T-cell (primary cell): Measurements from ENCODE around the gene AP1S3. TPM values are rescaled to one million over a fixed set of nuclear protein-coding genes. Genes with fewer than 3 reads are reported as not detected.

Experiments
- ATAC-seq, 4 experiments: fragments of 200-7000 bp in 3 of 4; fragments of 150-1000 bp in 1 of 4; cut with Tn5 transposase; replicated peaks in 1 of 4; 1 replicate in 3 of 4; 2 replicates in 1 of 4; pipeline ENCODE4 v1.10.0; 2021; ENCODE audit warnings: moderate library complexity in 3 of 4, mild to moderate bottlenecking in 2 of 4, moderate number of reproducible peaks in 1 of 4
- CTCF ChIA-PET, 2 donors: fragments of 300-600 bp; sonication (Branson Sonifier 250); formaldehyde crosslinking; loops; one replicate each; lab custom pipeline; 2022; ENCODE audit warnings: antibody characterized with exemption in 2 of 2; lab: Charles Lee
- POLR2A ChIA-PET, 2 donors: fragments of 300-600 bp; sonication (Branson Sonifier 250); formaldehyde crosslinking; loops; one replicate each; lab custom pipeline; 2022; ENCODE audit warnings: antibody characterized with exemption in 2 of 2; lab: Charles Lee
- DNase-seq, 35 experiments: peaks; one replicate each; pipeline versions ENCODE4 v3.0.0 to v3.0.0-alpha.2; 2013 to 2023
- H3K27ac ChIP-seq: one replicate; pipeline ENCODE4 v1.5.1; 2013; ENCODE audit warnings: low read length
- H3K27me3 ChIP-seq, 2 experiments: replicated peaks in 1 of 2; 1 replicate in 1 of 2; 2 replicates in 1 of 2; pipeline versions ENCODE4 v1.6.1 to v1.7.0; 2013; ENCODE audit warnings: low read length in 1 of 2, mixed read lengths in 1 of 2; ENCODE audit not compliant: control insufficient read depth in 2 of 2, insufficient read depth in 2 of 2; ENCODE audit errors: extremely low read depth in 1 of 2
- H3K36me3 ChIP-seq, 2 donors: 1 replicate in 1 of 2; 2 replicates in 1 of 2; pipeline versions ENCODE4 v1.6.1 to v1.7.0; 2013; ENCODE audit warnings: low read length in 1 of 2; ENCODE audit not compliant: control insufficient read depth in 2 of 2, insufficient read depth in 1 of 2; ENCODE audit errors: extremely low read depth in 1 of 2
- H3K4me1 ChIP-seq, 2 experiments: 1 replicate in 1 of 2; 2 replicates in 1 of 2; pipeline versions ENCODE4 v1.6.1 to v1.7.0; 2013; ENCODE audit warnings: low read length in 2 of 2, mixed read lengths in 1 of 2; ENCODE audit not compliant: insufficient read depth in 2 of 2, control insufficient read depth in 1 of 2; ENCODE audit errors: extremely low read depth in 1 of 2
- H3K4me3 ChIP-seq, 2 donors: 1 replicate in 1 of 2; 2 replicates in 1 of 2; pipeline versions ENCODE4 v1.5.1 to v1.7.0; 2013; ENCODE audit warnings: mild to moderate bottlenecking in 2 of 2, low read length in 1 of 2, moderate library complexity in 1 of 2; ENCODE audit not compliant: control insufficient read depth in 1 of 2; ENCODE audit errors: extremely low read depth in 1 of 2
- H3K9me3 ChIP-seq: 2 replicates; pipeline ENCODE4 v1.7.0; 2013
- H3K27ac Mint-ChIP-seq, 2 donors: one replicate each; pipeline ENCODE4 v1.8.0; 2020 to 2021; ENCODE audit warnings: mild to moderate bottlenecking in 2 of 2, mixed read lengths in 2 of 2
- H3K27me3 Mint-ChIP-seq, 2 donors: one replicate each; pipeline ENCODE4 v1.8.0; 2021 to 2022; ENCODE audit warnings: mixed read lengths in 2 of 2
- H3K36me3 Mint-ChIP-seq: one replicate; pipeline ENCODE4 v1.8.0; 2021; ENCODE audit warnings: mixed read lengths
- H3K4me1 Mint-ChIP-seq, 3 donors: one replicate each; pipeline ENCODE4 v1.8.0; 2020 to 2022; ENCODE audit warnings: mixed read lengths in 3 of 3, mild to moderate bottlenecking in 1 of 3
- H3K4me3 Mint-ChIP-seq, 3 donors: one replicate each; pipeline ENCODE4 v1.8.0; 2020 to 2022; ENCODE audit warnings: mild to moderate bottlenecking in 3 of 3, mixed read lengths in 3 of 3, moderate library complexity in 3 of 3
- H3K9me3 Mint-ChIP-seq, 3 donors: one replicate each; pipeline ENCODE4 v1.8.0; 2020 to 2022; ENCODE audit warnings: mixed read lengths in 3 of 3
- WGBS: methylation state at CpG from one replicate; pipeline ENCODE4 v1.1.5; 2013; ENCODE audit warnings: missing lambda C conversion rate; ENCODE audit not compliant: insufficient coverage; 5-methylcytosine and 5-hydroxymethylcytosine counted together
- total RNA-seq, 35 experiments: library from RNA in 6 of 35; stranded (reverse) in 6 of 35; fragments of 120-200 nt in 1 of 35; gene quantifications; one replicate each; pipeline versions ENCODE4 v1.2.1 to v1.2.4 and lab custom pipeline; 2013 to 2026

AP1S3 gene
- total RNA-seq, 5 donors from 2014 or later (not counting 1 experiment from before 2014, with no cell fraction given): 1.4 to 2.9 (median 1.8) TPM

GRCh38 chr2:223711596-223712326, 125.6 kb downstream of the AP1S3 start:
- Histone ChIP-seq H3K9me3 (no peaks in the 10 kb centered on the region), H3K27ac (no peak overlapping the region), H3K27me3 (no peaks in the 10 kb centered on the region), H3K4me1 (no peaks in the 10 kb centered on the region), H3K36me3 (no peaks in the 10 kb centered on the region), H3K4me3 (no peak overlapping the region)
- H3K36me3 Mint-ChIP-seq: no peaks in the 10 kb centered on the region
- 89% methylated on average over 4 of the region's 8 CpGs for WGBS
- peaks cover 10 to 17% of the 10 kb centered on the region in 2 donors for H3K27me3 Mint-ChIP-seq
- H3K4me1 Mint-ChIP-seq: no peaks in the 10 kb centered on the region
- DNase-seq: no peak
- CTCF ChIA-PET: no interaction called here
- no peak for ATAC-seq
- H3K4me3 Mint-ChIP-seq: no peak overlapping the region
- POLR2A ChIA-PET: no interaction called here
- H3K27ac Mint-ChIP-seq: no peak overlapping the region
- peaks cover 0 to 2% (median 0%) of the 10 kb centered on the region in 3 donors for H3K9me3 Mint-ChIP-seq

Other genes with a start within 250 kb of the AP1S3 start
- gene SCG2, start 235.2 kb downstream of the AP1S3 start, total RNA-seq: not detected
- gene WDFY1, start 107.8 kb upstream of the AP1S3 start, total RNA-seq: 10 to 100 TPM; 27.5 to 45.2 (median 36.6) TPM
- 10 to 100 TPM; 22.4 to 25.3 (median 23.8) TPM for gene MRPL44, start 119.9 kb upstream of the AP1S3 start, total RNA-seq
- gene SERPINE2, start 201.7 kb upstream of the AP1S3 start, total RNA-seq: 1 to 10 TPM; 2.0 to 7.5 (median 4.1) TPM